ENCODE results near the gene GCHFR. TPM values are rescaled to one million over a fixed set of nuclear protein-coding genes. Genes with fewer than 3 reads are reported as not detected.

The GCHFR gene
- total RNA-seq, 1 donor from 2014 or later, result 4.6 TPM

DNA sequence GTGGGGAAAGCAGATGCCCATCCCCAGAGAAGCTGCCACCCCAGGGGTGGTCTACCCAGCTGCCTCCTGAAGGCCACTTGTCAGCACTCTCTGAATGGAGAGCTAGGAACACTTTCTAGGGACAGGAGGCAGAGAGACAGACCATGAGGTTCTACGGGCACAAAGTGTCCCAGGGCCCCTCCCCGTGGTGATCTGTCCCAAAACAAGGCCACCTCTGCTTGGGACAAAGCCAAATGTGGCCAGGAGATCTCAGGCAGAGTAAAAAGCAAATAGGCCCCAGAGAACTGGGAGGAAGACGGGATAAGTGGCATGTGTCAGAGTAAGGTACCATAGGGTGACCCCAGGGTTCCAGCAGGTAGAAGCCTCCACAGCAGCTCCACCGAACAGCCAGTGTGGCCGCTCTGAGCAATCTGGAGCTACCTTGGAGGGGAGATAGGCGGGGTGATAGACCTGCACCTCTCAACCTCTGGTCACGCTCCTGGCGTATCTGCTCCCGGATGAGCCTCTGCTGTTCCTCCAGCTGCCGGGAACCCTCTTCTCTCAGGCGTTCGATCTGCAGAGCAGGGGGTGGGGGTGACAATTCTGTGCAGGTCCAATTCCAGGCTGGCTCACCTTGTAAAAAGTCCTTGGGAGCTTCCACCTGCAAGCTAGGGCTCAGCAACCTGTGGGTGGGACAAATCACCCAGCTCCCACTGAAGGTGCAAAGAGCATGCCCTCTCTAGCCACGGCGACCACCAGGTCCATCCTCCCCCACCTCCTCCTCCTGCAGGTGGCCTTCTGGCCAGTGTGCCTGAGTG lies 12.1 kb downstream of the GCHFR start:
- no peak for TF ChIP-seq CTCF (IDR thresholded peaks at IDR 0.05; ENCODE audit: unreplicated experiment)
- H3K27ac Mint-ChIP-seq (ENCODE audit: unreplicated experiment), result no peak overlapping the region
- H3K36me3 Mint-ChIP-seq (ENCODE audit: low read depth, unreplicated experiment), result peaks cover 38% of the 10 kb centered on the region
- H3K4me3 Mint-ChIP-seq (ENCODE audit: unreplicated experiment), result no peak overlapping the region
- H3K4me1 Mint-ChIP-seq (ENCODE audit: unreplicated experiment), result no peaks in the 10 kb centered on the region
- H3K9me3 Mint-ChIP-seq (ENCODE audit: unreplicated experiment), result no peaks in the 10 kb centered on the region
- peaks cover 7% of the 10 kb centered on the region for H3K27me3 Mint-ChIP-seq (ENCODE audit: unreplicated experiment)
- no peak for DNase-seq (ENCODE audit: low spot score)

DNA sequence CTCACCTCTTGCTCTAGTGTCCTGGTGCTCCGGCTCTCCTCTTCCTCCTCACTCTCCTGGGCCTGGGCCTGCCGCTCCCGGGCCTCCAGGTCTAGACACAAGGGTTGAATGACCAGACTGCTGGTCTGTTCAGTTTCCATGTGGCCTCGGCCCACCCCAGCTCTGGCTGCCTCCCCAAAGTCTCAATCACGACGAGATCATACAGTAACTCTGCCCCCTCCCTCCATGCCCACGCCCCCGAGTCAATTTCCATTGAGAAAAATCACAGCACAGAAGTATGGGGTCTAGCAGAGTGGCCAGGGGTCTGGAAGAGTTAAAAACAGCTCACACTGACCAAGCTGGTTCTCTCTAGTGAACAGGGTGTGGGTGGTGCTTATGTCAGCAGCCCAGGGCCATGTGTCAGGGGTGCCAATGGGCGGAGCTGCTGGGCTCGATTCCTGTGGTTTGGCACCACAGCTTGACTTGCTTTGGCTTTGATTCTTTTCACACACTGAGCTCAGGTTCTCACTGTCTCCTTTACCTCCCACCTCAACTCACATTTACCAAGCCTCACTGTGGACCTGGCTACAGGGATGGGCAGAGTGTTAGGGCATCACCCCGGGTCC lies 12.8 kb downstream of the GCHFR start:
- H3K27me3 Mint-ChIP-seq (ENCODE audit: unreplicated experiment), result peaks cover 6% of the 10 kb centered on the region
- DNase-seq (ENCODE audit: low spot score), result no peak
- H3K4me3 Mint-ChIP-seq (ENCODE audit: unreplicated experiment), result peak overlapping the region; percentile 51
- TF ChIP-seq CTCF (IDR thresholded peaks at IDR 0.05; ENCODE audit: unreplicated experiment), result no peak
- no peak overlapping the region for H3K27ac Mint-ChIP-seq (ENCODE audit: unreplicated experiment)
- H3K4me1 Mint-ChIP-seq (ENCODE audit: unreplicated experiment), result no peaks in the 10 kb centered on the region
- peaks cover 36% of the 10 kb centered on the region for H3K36me3 Mint-ChIP-seq (ENCODE audit: low read depth, unreplicated experiment)
- H3K9me3 Mint-ChIP-seq (ENCODE audit: unreplicated experiment), result no peaks in the 10 kb centered on the region

GRCh38 chr15:40782609-40783227 lies 18.9 kb downstream of the GCHFR start:
- Mint-ChIP-seq H3K4me3 (ENCODE audit: unreplicated experiment) (no peak overlapping the region), H3K9me3 (ENCODE audit: unreplicated experiment) (no peaks in the 10 kb centered on the region), H3K4me1 (ENCODE audit: unreplicated experiment) (peaks cover 6% of the 10 kb centered on the region), H3K27me3 (ENCODE audit: unreplicated experiment) (no peaks in the 10 kb centered on the region), H3K36me3 (ENCODE audit: low read depth, unreplicated experiment) (peaks cover 10% of the 10 kb centered on the region), H3K27ac (ENCODE audit: unreplicated experiment) (no peak overlapping the region)
- peak; percentile 53 for TF ChIP-seq CTCF (IDR thresholded peaks at IDR 0.05; ENCODE audit: unreplicated experiment)
- DNase-seq (ENCODE audit: low spot score), result peak; percentile 70

- Mint-ChIP-seq H3K9me3 (ENCODE audit: unreplicated experiment) (no peaks in the 10 kb centered on the region), H3K4me3 (ENCODE audit: unreplicated experiment) (no peak overlapping the region), H3K27me3 (ENCODE audit: unreplicated experiment) (peaks cover 1% of the 10 kb centered on the region), H3K4me1 (ENCODE audit: unreplicated experiment) (peaks cover 9% of the 10 kb centered on the region), H3K36me3 (ENCODE audit: low read depth, unreplicated experiment) (peaks cover 3% of the 10 kb centered on the region), H3K27ac (ENCODE audit: unreplicated experiment) (no peak overlapping the region)
- no peak for DNase-seq (ENCODE audit: low spot score)
- no peak for TF ChIP-seq CTCF (IDR thresholded peaks at IDR 0.05; ENCODE audit: unreplicated experiment)
These were observed 21.3 kb downstream of the GCHFR start for GRCh38 chr15:40785164-40785563.

- peaks cover 1% of the 10 kb centered on the region for H3K27me3 Mint-ChIP-seq (ENCODE audit: unreplicated experiment)
- H3K9me3 Mint-ChIP-seq (ENCODE audit: unreplicated experiment), result no peaks in the 10 kb centered on the region
- no peak overlapping the region for H3K27ac Mint-ChIP-seq (ENCODE audit: unreplicated experiment)
- H3K36me3 Mint-ChIP-seq (ENCODE audit: low read depth, unreplicated experiment), result no peaks in the 10 kb centered on the region
- H3K4me3 Mint-ChIP-seq (ENCODE audit: unreplicated experiment), result no peak overlapping the region
- H3K4me1 Mint-ChIP-seq (ENCODE audit: unreplicated experiment), result peaks cover 9% of the 10 kb centered on the region
- TF ChIP-seq CTCF (IDR thresholded peaks at IDR 0.05; ENCODE audit: unreplicated experiment), result no peak
- no peak for DNase-seq (ENCODE audit: low spot score)
These were observed 21.9 kb downstream of the GCHFR start for GRCh38 chr15:40785814-40786213.
